SH-SY5Y (cell line): ENCODE results near the gene KCNQ4.

ENCODE experiments used
- GATA2 ChIP-seq: IDR thresholded peaks from 2 replicates; pipeline ENCODE4 v1.6.1; 2011; ENCODE audit warnings: mild to moderate bottlenecking, low read depth, low read length
- GATA3 ChIP-seq: IDR thresholded peaks from 2 replicates; pipeline ENCODE4 v1.6.1; 2011; ENCODE audit warnings: low read depth, mild to moderate bottlenecking, low read length, moderate library complexity

The KCNQ4 gene

DNA sequence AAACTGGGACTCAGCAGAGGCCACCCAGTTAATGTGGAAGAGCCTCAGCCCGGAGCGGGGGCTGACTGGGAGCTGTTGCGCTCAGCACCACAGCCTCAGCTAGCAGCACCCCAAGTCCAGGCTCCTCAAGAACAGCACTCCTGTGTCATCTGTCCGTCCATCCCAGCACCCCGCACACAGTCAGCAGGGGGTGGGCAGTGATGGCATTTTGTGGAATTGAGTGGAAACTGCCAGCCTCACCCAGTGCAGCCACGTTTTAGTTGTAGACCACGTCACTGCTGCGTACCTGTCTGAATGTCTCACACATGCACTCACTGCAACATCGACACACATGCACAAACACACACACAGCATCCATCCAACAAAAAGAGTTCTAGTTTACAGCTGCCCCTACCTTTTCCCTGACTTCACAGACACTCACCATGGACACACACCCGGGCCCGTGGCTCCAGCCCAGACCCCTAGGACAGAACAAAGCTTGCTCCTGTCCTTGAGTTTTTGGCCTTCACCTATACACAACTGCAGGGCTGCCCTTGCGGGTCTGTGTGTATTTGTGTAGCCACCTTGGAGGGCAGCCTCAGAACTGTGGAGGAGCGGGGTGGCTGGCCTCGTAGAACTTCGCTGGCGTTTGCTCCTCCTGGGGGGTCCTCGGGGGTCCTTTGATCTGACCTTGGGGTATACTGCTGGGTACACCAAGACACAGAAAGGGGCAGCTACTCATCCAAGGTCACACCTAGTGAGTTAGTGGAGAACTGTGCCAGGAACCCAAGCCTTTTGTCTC is 5.2 kb downstream of the KCNQ4 start:
- TF ChIP-seq GATA2 = peak; percentile 50; the same call in 1 of the 2 replicates
- TF ChIP-seq GATA3 = no peak

DNA sequence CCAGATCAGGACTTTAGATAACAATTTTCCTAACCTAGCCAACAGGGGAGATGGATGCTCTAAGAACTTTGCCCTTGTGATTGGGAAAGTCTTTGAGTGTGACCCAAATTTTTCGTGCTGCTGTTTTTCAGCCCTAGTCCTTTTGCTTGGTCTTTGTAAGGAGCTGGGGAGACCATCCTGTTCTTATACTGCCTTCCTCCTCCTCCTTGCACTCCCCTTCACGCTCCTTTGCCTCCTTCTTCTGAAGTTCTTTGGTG is 5.7 kb downstream of the KCNQ4 start:
- TF ChIP-seq GATA2 = no peak
- no peak for TF ChIP-seq GATA3

DNA sequence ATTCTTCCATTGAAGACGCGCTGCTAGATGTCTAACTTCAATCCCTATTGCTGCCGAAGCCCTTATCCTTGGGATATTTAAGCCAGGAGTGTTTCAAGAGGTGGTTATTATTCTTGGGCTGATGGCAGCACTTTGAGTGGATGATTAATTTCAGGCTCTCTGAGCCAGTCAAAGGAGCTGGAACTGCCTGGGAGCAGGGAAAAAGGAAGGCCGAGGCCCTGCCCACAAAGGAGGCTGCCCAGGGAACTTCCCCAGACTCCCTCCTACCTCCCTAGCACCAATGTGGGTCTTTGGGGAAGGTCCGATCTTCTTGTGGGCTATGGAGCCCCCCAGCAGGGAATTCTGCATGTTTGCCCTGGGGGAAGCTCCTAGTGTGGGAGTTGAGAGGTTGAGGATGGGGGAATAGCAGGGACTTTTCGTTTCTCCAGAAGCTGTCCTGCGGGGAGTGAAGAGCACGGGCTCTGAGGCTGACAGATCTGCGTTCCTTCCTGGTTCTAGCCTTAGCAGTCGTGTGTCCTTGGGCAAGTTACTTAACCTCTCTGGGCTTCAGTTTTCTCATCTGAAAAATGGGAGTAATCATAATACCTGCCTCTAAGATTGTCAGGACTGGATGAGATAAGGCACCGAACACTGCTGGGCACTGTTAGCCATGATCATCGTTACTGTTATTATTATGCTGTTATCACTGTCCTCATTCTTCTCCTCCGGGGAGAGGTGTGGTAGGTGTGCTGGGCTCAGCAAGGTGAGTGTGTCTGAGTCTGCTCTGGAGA is 6.3 kb downstream of the KCNQ4 start:
- no peak for TF ChIP-seq GATA2
- no peak for TF ChIP-seq GATA3

- TF ChIP-seq GATA3 (no peak), GATA2 (no peak)
Observed at GRCh38 chr1:40792036-40792435, 8.4 kb downstream of the KCNQ4 start.

DNA sequence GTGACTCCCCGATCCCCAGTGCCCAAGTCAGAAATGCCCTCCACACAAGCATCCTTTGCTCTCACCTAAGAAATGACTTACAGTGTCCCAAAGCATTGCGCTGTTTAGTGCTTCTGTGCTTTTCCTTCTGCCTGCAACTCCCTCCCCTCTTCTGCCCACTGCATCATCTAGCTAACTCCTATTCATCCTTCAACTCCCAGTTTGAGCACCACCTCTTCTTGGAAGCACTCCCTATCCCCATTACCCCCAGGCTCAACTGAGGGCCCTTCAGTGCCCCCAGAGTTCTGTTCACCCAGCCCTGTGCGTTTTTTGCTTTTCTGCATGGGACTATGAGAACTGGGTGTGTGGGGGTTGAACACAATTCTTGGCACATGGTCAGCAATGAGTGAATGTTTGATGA is 10.0 kb downstream of the KCNQ4 start:
- TF ChIP-seq GATA3 (no peak), GATA2 (no peak)

DNA sequence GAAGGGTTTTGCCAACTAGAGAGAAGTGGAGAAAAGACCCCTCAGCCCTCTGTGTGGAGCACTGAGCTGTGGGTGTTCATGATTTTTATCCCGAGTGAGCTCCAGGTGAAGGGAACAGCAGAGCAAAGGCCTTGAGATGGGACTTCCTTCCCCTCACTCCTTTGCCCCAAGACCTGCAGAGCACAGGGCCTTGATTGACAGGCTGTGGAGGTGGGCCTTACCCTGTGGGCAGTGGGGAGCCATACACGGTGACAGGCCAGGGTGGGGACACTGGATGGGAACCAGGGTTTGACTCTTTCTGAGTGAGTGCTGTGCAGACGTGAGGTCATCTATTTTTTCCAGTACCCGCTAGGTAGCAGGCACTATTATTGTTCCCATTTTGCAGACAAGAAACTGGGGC is 10.5 kb downstream of the KCNQ4 start:
- no peak for TF ChIP-seq GATA2
- no peak for TF ChIP-seq GATA3

DNA sequence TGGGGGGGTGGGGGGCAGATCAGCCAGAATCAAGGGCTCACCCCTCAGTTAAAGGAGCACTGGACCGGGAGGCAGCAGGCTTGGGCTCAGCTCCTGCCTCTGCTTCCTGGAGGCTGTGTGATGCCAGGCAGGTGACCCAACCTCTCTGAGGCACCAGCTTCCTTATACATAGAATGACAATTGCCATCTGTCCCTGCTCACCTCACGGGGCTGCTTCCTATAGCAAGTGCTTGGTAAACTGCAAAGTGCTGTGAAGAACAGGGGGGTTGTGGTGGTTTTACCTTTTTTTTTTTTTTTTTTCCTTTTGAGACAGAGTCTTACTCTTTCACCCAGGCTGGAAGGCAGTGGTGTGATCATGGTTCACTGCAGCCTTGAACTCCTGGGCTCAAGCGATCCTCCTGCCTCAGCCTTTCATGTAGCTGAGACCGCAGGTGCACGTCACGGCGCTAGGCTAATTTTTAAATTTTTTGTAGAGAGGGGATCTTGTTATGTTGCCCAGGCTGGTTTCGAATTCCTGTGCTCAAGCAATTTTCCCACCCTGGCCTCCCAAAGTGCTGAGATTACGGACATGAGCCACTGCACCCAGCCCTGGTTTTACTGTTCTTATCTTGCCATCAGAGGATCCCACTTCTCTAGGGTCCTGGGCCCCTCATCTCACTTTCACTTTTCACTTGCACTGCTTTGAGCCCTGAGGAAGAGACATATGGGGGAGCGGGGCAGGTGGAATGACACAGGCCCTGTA is 11.6 kb downstream of the KCNQ4 start:
- TF ChIP-seq GATA3 = no peak
- no peak for TF ChIP-seq GATA2

- TF ChIP-seq GATA3 (no peak), GATA2 (no peak)
Observed at GRCh38 chr1:40795811-40796586, 12.4 kb downstream of the KCNQ4 start.

DNA sequence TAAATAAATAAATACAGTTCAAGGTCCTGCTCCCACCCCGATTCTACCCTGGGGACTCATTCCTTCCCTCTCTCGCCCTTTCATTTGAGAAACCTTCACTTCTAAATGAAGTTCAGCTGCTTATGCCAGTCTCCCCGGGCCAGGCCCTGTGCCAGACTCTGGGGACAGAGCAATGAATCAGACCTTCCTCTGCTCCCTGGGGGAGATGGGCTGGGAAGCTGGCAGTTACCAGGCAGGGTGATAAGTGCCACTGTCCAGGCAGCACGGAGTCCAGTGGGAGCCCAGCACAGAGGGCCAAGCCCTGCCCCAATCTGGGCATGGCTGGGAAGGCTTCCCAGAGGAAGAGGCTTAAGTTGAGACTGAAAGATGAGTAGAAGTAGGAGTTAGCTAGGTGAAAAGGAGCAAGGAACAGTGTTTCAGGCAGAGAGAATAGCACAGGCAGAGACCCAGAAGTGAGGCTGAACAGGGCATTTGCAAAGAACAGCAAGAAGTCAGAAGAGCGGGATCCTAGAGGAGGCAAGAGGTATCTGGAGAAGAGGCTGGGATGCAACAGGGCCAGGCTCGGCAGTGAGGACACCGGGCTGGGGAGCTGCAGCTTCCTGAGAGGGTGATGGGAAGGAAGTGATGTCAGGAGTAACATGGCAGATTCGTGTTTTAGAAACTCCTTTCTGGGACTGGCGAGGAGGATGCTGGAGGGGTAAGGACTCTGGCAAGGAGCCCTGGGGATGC is 13.5 kb downstream of the KCNQ4 start:
- TF ChIP-seq GATA3 (no peak), GATA2 (no peak)

- no peak for TF ChIP-seq GATA2
Observed at GRCh38 chr1:40797668-40798010, 14.1 kb downstream of the KCNQ4 start.

GRCh38 chr1:40798366-40799281 is 15.0 kb downstream of the KCNQ4 start:
- TF ChIP-seq GATA3 = no peak
- TF ChIP-seq GATA2 = no peak

DNA sequence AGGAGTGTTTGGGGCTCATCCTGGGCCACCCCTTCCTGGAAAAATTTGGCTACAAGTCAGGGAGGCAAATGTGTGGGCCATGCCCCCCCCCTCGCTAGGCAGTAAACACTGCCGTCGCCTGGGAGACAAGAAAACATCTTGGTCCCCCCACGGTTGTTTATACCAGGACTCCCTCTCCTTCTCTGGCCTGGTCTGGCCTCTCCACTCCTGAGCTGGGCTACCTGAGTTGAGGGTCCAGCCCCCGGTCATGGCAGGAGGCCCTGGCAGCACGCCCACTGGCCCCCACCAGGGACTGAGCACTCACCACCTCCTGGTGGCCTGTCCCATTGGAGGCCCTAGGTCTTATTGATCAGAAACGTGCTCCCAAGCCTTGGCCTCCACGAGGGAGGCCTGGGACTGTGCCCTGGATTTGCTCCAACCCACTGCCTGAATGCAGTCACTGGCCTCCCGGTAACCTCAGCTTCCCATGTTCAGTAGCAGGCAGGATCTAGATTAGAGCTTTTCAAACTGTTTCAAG is 15.8 kb downstream of the KCNQ4 start:
- no peak for TF ChIP-seq GATA3
- TF ChIP-seq GATA2 = no peak

GRCh38 chr1:40801742-40802077 is 18.1 kb downstream of the KCNQ4 start:
- no peak for TF ChIP-seq GATA3
- TF ChIP-seq GATA2 = no peak
